Smooth muscle cell (in vitro differentiated cells): ENCODE results near the gene RUNX2. TPM values are rescaled to one million over a fixed set of nuclear protein-coding genes. Genes with fewer than 3 reads are reported as not detected.

Source experiments
- DNase-seq: peaks from one replicate; lab custom pipeline; 2025; ENCODE audit not compliant: unreplicated experiment; lab: John Stamatoyannopoulos, UW
- H2AFZ ChIP-seq: fragments of 200-600 bp; sonication (generic); 2 replicates; pipeline ENCODE4 v1.6.0; 2016; ENCODE audit warnings: antibody characterized with exemption, low read depth, mild to moderate bottlenecking
- H3F3A ChIP-seq: fragments of 200-600 bp; sonication (generic); 2 replicates; pipeline ENCODE4 v1.6.0; 2017; ENCODE audit warnings: antibody characterized with exemption, low read depth
- H3K27ac ChIP-seq: fragments of 200-600 bp; sonication (generic); 2 replicates; pipeline ENCODE4 v1.5.1; 2016; ENCODE audit warnings: low read depth, mild to moderate bottlenecking
- H3K27me3 ChIP-seq: fragments of 200-600 bp; sonication (generic); 2 replicates; pipeline ENCODE4 v1.6.1; 2016; ENCODE audit warnings: low read depth, mild to moderate bottlenecking
- H3K36me3 ChIP-seq: fragments of 200-600 bp; sonication (generic); 2 replicates; pipeline ENCODE4 v1.5.1; 2016; ENCODE audit warnings: low read depth
- H3K4me1 ChIP-seq: fragments of 200-600 bp; sonication (generic); 2 replicates; pipeline ENCODE4 v1.5.1; 2016; ENCODE audit warnings: low read depth
- H3K4me2 ChIP-seq: fragments of 200-600 bp; sonication (generic); 2 replicates; pipeline ENCODE4 v1.6.0; 2016; ENCODE audit warnings: mild to moderate bottlenecking
- H3K4me3 ChIP-seq: fragments of 200-600 bp; sonication (generic); 2 replicates; pipeline ENCODE4 v1.5.1; 2016; ENCODE audit warnings: mild to moderate bottlenecking
- H3K79me2 ChIP-seq: fragments of 200-600 bp; sonication (generic); 2 replicates; pipeline ENCODE4 v1.6.0; 2016; ENCODE audit warnings: low read depth, mild to moderate bottlenecking
- H3K9ac ChIP-seq: fragments of 200-600 bp; sonication (generic); 2 replicates; pipeline ENCODE4 v1.6.0; 2016; ENCODE audit warnings: low read depth
- H3K9me3 ChIP-seq: fragments of 200-600 bp; sonication (generic); replicated peaks from 2 replicates; pipeline ENCODE4 v1.5.1; 2016; ENCODE audit warnings: low read depth
- H4K20me1 ChIP-seq: fragments of 200-600 bp; sonication (generic); 2 replicates; pipeline ENCODE4 v1.6.0; 2016; ENCODE audit warnings: low read depth
- WGBS: methylation state at CpG from one replicate; pipeline ENCODE4 v1.1.7; 2016; ENCODE audit warnings: low lambda C conversion rate; 5-methylcytosine and 5-hydroxymethylcytosine counted together
- polyA plus RNA-seq: library from polyadenylated mRNA; unstranded; fragments of >200 nt; fragmentation: Nextera tagmentation; extraction: Ambion mirVana; gene quantifications from 2 replicates; pipeline ENCODE4 v1.2.1, GENCODE V29; 2016
- total RNA-seq: library from RNA; depleted of rRNA; stranded (reverse); fragments of >200 nt; gene quantifications from 2 replicates; pipeline ENCODE4 v1.2.3, GENCODE V29; 2014
- TF ChIP-seq, protein P1 (sequence below): fragments of 200-600 bp; sonication (generic); IDR thresholded peaks from 2 replicates; pipeline ENCODE4 v1.5.1; 2017; ENCODE audit warnings: borderline replicate concordance, mild to moderate bottlenecking, antibody characterized with exemption; ENCODE audit not compliant: insufficient read depth, poor library complexity, severe bottlenecking

RUNX2 gene
- total and polyA plus RNA-seq, 2 experiments from 2014 or later = 12.5 to 16.4 TPM

DNA sequence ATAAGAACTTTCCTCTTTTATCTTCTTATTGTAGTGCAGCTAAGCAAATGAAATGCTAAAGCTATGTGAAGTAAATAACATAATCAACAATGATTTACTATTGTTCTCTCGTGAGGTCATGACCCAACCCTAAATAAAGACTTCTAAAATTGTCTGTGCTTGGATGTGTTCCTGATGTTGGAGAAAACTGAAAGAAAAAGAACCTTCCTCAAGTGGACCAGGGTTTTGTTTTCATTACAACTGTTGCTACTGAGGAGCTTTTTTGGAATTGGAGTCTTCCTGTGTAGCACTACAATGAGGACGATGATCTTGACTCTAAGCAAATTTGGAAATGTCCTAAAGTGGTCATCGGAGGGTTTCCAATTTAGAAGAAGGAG lies 109.3 kb downstream of the RUNX2 start:
- Histone ChIP-seq H4K20me1 (no peaks in the 10 kb centered on the region), H3K9ac (peak overlapping the region; percentile 56), H3F3A (peaks cover 52% of the 10 kb centered on the region), H3K27me3 (no peaks in the 10 kb centered on the region), H3K9me3 (no peaks in the 10 kb centered on the region), H3K4me1 (peaks cover 34% of the 10 kb centered on the region), H3K36me3 (no peaks in the 10 kb centered on the region), H2AFZ (no peak overlapping the region), H3K4me2 (peak overlapping the region; percentile 71), H3K27ac (peak overlapping the region; percentile 92), H3K79me2 (peaks cover 20% of the 10 kb centered on the region), H3K4me3 (no peak overlapping the region)
- 83% methylated on average over 3 of the region's 3 CpGs for WGBS
- DNase-seq = no peak
- TF ChIP-seq, protein P1, sequence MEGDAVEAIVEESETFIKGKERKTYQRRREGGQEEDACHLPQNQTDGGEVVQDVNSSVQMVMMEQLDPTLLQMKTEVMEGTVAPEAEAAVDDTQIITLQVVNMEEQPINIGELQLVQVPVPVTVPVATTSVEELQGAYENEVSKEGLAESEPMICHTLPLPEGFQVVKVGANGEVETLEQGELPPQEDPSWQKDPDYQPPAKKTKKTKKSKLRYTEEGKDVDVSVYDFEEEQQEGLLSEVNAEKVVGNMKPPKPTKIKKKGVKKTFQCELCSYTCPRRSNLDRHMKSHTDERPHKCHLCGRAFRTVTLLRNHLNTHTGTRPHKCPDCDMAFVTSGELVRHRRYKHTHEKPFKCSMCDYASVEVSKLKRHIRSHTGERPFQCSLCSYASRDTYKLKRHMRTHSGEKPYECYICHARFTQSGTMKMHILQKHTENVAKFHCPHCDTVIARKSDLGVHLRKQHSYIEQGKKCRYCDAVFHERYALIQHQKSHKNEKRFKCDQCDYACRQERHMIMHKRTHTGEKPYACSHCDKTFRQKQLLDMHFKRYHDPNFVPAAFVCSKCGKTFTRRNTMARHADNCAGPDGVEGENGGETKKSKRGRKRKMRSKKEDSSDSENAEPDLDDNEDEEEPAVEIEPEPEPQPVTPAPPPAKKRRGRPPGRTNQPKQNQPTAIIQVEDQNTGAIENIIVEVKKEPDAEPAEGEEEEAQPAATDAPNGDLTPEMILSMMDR = no peak

DNA sequence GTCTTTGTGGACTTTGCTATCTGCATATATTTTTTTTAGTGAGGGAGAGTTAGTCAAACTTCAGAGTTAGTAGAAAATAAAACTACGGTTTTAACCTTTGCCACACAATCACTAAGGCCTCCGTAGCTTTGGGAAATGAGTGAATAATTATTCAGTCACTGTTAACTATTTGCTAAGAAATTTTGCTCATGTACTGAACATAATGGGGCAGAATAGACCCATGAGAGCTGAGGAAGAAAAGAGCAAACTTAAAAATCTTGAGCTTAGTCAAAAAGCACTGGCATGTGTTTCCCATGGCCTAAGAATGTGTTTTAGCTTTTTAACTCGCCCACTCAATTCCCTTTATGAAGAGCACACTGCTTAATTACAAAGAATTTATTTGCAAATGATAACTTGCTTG lies 110.0 kb downstream of the RUNX2 start:
- Histone ChIP-seq H3K9ac (peak overlapping the region; percentile 56), H3K4me3 (no peak overlapping the region)

DNA sequence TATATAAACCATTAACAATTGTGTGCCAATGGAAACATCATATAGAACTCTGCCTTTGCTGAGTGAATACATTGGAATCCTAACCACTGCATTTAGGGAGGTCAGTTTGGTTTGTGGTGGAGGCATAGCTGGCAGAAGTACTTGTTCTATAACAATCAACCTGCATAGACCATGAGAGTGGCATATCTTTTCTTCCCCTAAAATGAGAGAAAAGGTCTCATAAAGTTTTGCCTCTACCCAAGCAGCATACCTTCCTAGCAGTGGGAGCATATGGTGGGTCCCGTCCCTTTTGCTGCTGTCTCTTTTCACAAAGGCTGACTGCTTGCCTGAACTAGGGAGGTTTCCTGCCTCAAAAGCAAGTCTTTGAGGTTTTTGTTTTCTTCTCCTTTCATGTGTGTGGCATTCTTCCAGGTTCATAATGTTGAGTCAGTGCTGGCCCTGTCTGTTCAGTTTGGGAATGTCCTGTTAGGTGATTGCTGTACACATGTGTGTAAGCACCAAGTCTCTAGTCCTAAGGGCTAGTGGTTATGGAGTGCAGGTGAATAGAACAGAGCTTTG lies 110.8 kb downstream of the RUNX2 start:
- TF ChIP-seq, protein P1 = no peak
- Histone ChIP-seq H3K4me2 (peak overlapping the region; percentile 71), H3K27me3 (no peaks in the 10 kb centered on the region), H3F3A (peaks cover 52% of the 10 kb centered on the region), H2AFZ (no peak overlapping the region), H3K9ac (no peak overlapping the region), H3K36me3 (no peaks in the 10 kb centered on the region), H3K27ac (peak overlapping the region; percentile 92), H4K20me1 (no peaks in the 10 kb centered on the region), H3K4me1 (peaks cover 30% of the 10 kb centered on the region), H3K9me3 (no peaks in the 10 kb centered on the region), H3K79me2 (peaks cover 25% of the 10 kb centered on the region), H3K4me3 (no peak overlapping the region)
- no peak for DNase-seq
- WGBS = 63% methylated on average over 1 of the region's 1 CpG

More for the DNA sequence above, 110.0 kb downstream of the RUNX2 start:
- H4K20me1 ChIP-seq = no peaks in the 10 kb centered on the region
- H3K9me3 ChIP-seq = no peaks in the 10 kb centered on the region
- no peak for DNase-seq
- peaks cover 30% of the 10 kb centered on the region for H3K4me1 ChIP-seq
- 45% methylated on average over 3 of the region's 3 CpGs for WGBS
- H3K4me2 ChIP-seq = peak overlapping the region; percentile 71
- peaks cover 52% of the 10 kb centered on the region for H3F3A ChIP-seq
- H3K27ac ChIP-seq = peak overlapping the region; percentile 92
- H3K27me3 ChIP-seq = no peaks in the 10 kb centered on the region
- H3K36me3 ChIP-seq = no peaks in the 10 kb centered on the region
- TF ChIP-seq, protein P1 = no peak
- H3K79me2 ChIP-seq = peaks cover 17% of the 10 kb centered on the region
- H2AFZ ChIP-seq = no peak overlapping the region

DNA sequence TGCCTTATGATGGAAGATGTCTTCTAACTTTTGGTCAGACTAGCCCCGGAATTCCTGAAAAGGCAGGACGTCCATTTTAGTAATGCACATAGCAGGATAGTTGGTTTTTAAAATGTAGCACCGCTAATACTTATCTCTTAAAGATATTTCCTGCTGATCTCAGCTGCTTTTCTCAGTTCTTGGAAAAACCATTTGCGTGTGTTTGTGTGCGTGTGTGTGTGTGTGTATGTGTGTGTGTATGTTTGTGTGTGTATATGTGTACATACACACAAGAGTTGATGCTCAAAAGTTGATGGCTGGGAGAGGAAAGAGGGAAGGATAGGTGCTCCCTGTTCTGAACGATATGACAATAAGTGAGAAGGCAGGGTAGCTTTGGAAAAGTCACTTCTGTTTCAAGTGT lies 111.3 kb downstream of the RUNX2 start:
- Histone ChIP-seq H3K27me3 (no peaks in the 10 kb centered on the region), H3K9me3 (no peaks in the 10 kb centered on the region), H3K79me2 (peaks cover 26% of the 10 kb centered on the region), H2AFZ (no peak overlapping the region), H3K4me2 (peak overlapping the region; percentile 71), H3K9ac (no peak overlapping the region), H3K36me3 (no peaks in the 10 kb centered on the region), H3F3A (peaks cover 52% of the 10 kb centered on the region), H4K20me1 (no peaks in the 10 kb centered on the region), H3K27ac (peak overlapping the region; percentile 92), H3K4me1 (peaks cover 30% of the 10 kb centered on the region), H3K4me3 (no peak overlapping the region)
- WGBS = 74% methylated on average over 6 of the region's 6 CpGs
- DNase-seq = no peak
- TF ChIP-seq, protein P1 = no peak
